GM18520 (cell line): ENCODE results near the gene ALAS2.
"Not testable (repeated sequence)": the region's sequence is repeated elsewhere in the genome, so short reads cannot be mapped to it uniquely, and the experiment has no call there.

ENCODE experiments used
- ATAC-seq: cut with Tn5 transposase; IDR thresholded peaks from one replicate; pipeline ENCODE4 v1.9.1; 2021; ENCODE audit not compliant: unreplicated experiment

The ALAS2 gene

GRCh38 chrX:55006827-55007621 is 23.8 kb downstream of the ALAS2 start:
- ATAC-seq = no peak

DNA sequence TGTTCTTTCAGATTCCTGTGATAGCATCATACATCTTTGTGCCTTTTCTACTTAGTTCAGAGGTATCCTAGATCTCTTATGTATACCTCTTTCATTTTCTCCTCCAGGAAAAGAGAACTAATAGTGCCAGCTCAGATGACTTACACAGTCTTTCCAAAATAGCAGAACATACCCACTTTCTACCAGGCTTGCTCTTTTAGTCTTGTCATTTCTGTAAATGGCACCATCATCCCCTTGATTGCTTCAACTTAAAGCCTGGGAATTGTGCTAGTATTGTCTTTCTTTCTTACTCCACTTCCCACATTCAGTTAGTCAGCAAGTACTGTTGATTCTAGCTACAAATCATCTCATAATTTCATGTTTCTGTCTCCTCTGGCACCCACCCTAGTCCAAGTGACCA is 25.5 kb downstream of the ALAS2 start:
- ATAC-seq = no peak

DNA sequence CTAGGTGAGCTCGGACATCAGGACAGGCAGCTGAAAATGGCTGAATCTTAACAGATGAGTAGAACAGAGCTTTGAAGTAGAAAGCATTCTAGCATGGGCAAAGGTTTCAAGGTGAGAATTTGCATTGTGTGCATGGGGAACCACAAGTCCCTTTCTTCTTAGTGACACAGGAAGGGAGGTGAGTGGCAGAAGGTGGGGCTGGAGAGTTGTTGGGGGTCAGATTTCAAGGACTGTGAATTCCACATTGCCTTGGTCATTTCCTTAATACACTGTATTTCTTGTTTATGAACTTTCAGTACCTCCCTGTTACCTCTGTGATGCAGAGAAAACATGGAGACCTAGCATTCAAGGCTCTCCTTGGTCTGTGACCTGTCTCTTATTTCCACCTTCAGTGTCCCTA is 26.5 kb downstream of the ALAS2 start:
- ATAC-seq = no peak

DNA sequence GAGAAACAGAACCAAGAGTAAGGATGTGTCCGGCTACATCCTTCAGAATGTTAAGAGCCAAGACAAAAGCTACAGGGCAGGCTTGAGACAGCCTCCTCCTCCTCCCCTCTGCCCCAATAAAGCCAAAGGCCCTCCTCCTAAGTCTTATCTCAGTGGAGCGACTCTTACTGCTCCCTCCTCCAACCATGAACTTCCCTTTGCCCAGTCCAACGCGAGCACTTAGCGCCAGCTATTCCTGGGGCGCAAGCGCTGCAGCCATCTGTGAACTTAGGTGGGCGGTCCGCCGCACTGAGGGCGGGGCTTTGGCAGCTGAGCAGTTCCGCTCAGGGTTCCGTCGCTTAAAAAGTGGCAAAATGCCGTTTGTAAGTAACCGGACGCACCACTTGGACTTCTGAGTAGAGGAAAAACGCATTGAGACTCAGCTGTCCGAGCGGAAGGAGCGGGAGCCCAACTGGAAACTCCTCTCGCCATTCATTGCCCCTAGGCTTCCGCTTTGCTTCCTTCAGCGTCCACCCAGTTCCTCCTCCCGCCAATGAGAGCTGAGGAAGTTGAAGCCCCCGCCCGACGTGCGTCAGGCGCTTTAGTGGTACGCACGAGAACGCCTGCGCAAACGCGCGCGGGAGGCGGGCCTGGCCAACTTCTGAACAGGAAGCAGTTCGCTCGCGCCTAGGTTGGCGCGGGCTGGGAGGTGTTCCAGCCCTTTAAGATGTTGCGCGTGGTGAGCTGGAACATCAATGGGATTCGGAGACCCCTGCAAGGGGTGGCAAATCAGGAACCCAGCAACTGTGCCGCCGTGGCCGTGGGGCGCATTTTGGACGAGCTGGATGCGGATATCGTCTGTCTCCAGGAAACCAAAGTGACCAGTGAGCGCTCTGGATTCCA is 30.8 kb downstream of the ALAS2 start, which contains the start of gene APEX2:
TSS of gene APEX2 (plus strand) at position 647 of the 882 bp plus-strand sequence. CDS start at position 707, 60 bp downstream.
- ATAC-seq = peak; percentile 87

DNA sequence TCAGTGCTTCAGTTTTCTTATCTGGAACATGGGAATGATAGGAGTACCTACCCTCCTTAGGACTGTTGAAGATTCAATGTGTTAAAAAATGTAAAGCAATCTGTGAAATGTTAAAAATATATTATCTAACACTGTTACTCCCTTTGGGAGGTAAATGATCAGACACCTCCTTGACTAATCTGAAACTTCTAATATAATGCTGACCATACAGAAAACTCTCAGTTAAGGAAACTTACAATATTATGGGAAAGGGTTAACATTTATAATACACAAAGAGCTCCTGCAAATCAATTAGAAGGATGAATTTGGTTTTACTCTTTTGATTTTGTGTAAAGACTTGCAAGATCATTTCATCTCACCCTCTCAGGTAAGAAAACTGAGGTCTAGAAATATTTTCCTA is 35.2 kb downstream of the ALAS2 start:
- ATAC-seq = no peak

GRCh38 chrX:54994668-54995351 is 36.0 kb downstream of the ALAS2 start:
- no peak for ATAC-seq

DNA sequence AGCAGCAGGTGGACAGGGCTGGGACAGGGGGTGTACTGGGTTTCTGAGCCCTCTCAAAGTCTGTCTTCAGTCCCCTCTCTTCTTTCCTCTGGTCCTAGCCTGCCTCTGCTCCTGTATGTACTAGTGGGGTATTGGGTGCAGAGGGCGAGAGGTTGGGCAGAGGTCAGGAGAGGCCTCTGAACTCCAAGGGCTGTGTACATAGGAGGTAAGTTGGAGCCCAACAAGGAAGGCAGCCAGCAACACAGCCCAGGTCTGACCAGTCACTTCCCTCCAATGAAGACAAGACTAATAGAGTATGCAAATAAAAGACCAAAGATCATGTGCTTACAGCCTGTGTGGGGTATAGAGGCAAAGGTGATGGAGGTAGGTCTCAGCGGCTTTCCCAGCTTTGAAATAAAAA is 36.7 kb downstream of the ALAS2 start, which contains the start of gene PFKFB1:
TSS of gene PFKFB1 (minus strand) at position 90 of the 400 bp plus-strand sequence. CDS start 181 bp downstream, outside the sequence.
- no peak for ATAC-seq

DNA sequence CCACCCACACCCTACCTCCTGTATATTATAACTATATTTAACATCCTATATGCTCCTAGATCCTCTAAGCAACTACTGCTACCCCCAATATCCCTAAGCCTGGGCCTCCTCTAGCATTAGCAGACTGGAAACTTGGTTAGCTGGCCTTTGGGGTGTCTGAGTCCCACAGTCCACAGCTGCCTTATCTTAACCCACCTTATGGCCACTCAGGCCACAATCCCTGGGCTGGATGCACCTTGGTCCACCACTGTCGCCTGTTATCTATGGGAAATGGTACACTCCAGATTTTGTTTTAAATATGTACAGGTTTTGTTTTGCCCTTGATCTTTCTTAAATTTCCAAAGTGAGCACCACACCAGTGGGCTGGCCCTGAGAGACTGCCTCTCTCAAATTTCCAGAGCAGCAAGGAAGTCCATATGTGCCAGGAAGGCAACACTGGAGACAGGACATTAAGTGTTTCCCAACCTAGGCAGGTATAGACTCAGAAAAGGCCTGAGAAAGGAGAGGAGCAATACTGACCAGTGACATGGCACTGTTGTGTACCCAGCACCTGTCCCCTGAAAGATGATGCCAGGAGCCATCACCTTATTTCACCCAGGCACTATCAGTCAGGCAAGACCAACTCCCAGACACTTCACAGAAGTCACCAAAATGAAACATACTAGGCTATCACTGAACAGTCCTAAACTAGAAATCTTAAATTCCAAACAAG is 37.7 kb downstream of the ALAS2 start:
- no peak for ATAC-seq

GRCh38 chrX:54991706-54992105 is 39.1 kb downstream of the ALAS2 start:
- no peak for ATAC-seq

- not testable (repeated sequence) for ATAC-seq
These were observed 47.5 kb downstream of the ALAS2 start for GRCh38 chrX:54983306-54983705.

DNA sequence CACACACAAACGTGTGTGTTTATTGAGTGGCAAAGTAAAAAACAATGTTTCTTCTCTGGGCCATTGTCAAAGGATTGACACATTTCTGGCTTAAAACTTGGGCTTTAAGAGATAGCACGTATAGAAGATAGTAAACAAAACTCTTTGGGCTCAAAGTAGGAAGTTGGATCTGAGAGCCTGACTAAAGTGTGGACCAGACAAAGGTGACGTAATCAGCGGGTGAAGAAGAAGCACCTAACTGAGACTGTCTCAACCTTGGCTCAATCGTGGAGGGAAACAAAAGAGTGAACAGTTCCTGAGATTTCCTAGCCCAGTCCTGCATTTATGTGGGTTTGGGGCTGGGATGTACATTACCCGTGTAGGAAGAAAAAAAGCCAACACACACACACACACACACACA is 50.4 kb downstream of the ALAS2 start:
- no peak for ATAC-seq

GRCh38 chrX:54979432-54979831 is 51.3 kb downstream of the ALAS2 start:
- no peak for ATAC-seq

DNA sequence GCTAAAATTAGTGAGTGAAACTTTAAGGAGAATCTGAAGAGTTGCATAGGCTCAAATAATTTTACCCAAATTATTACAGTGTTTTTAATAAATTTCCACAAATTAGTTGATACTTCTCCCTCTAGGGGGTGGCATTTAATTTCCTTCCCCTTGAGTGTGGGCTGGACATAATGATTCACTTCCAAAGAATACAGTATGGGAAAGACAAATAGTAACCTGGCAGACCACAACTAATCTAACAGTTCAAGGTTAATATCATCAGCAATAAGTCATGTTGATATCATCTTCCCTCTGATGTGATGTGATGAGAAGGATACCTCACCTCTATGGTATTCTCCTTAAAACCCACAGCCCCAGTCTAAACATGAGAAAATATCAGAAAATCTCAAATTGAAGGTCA is 52.3 kb downstream of the ALAS2 start:
- ATAC-seq = no peak

- ATAC-seq = no peak
These were observed 53.4 kb downstream of the ALAS2 start for GRCh38 chrX:54977387-54977786.

DNA sequence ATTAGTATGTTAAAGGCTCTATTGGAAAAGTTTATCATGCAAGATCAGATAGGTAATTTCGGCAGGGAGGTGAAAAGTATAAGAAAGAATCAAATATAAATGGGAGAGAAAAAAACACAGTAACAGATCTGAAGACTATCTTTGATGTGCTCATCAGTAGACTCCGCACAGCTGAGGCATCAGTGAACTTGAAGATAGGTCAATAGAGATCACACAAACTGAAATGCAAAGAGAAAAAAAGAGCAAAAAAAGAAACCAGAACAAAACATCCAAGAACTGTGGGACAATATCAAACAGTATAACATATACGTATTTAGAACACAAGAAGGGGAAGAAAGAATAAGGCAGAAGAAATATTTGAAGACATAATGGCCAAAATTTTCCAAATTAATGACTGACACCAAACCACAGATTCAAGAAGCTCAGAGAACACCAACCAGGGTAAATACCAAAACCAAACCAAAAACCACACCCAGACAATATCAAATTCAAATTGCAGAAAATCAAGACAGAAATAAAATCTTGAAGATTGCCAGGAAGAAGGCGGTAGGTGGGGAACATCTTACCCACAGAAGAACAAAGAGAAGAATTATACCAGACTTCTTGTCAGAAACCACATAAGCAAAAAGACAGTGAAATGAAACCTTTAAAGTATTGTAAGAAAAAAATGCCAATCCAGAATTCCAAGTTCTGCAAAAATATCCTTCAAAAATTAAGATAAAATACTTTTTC is 65.8 kb downstream of the ALAS2 start:
- ATAC-seq = no peak

- no peak for ATAC-seq
These were observed 69.0 kb downstream of the ALAS2 start for GRCh38 chrX:54961750-54962149.
